Measurements from ENCODE around the gene HSPB7.
"Not testable (repeated sequence)": the region's sequence is repeated elsewhere in the genome, so short reads cannot be mapped to it uniquely, and the experiment has no call there.

HSPB7 gene
- 0 reads per million in 2 donors for total RNA-seq

GRCh38 chr1:16017461-16018303, at the start of gene HSPB7:
HSPB7 (minus strand) TSS chr1:16018043; CDS start chr1:16017963, 80 bp downstream.
- DNase-seq = no peak

GRCh38 chr1:16067127-16067768, 49.4 kb upstream of the HSPB7 start:
- DNase-seq = no peak

GRCh38 chr1:16066245-16066644, 48.4 kb upstream of the HSPB7 start:
- DNase-seq = no peak

GRCh38 chr1:16065269-16065576, 47.4 kb upstream of the HSPB7 start:
- DNase-seq = no peak

GRCh38 chr1:16064536-16065268, 46.9 kb upstream of the HSPB7 start:
- no peak for DNase-seq

- DNase-seq = no peak
Measured at GRCh38 chr1:16063921-16064320, 46.1 kb upstream of the HSPB7 start.

- no peak for DNase-seq
Measured at GRCh38 chr1:16063226-16063829, 45.5 kb upstream of the HSPB7 start.

- not testable (repeated sequence) for DNase-seq
Measured at GRCh38 chr1:16062687-16063075, 44.8 kb upstream of the HSPB7 start.

GRCh38 chr1:16061989-16062686, 44.3 kb upstream of the HSPB7 start:
- DNase-seq = not testable (repeated sequence)

GRCh38 chr1:16061266-16061665, 43.4 kb upstream of the HSPB7 start:
- DNase-seq = no peak

GRCh38 chr1:16058394-16059120, 40.7 kb upstream of the HSPB7 start:
- DNase-seq = not testable (repeated sequence)

- not testable (repeated sequence) for DNase-seq
Measured at GRCh38 chr1:16057314-16057915, 39.6 kb upstream of the HSPB7 start.

- not testable (repeated sequence) for DNase-seq
Measured at GRCh38 chr1:16056521-16056912, 38.7 kb upstream of the HSPB7 start.

GRCh38 chr1:16055613-16056520, 38.0 kb upstream of the HSPB7 start:
- no peak for DNase-seq

GRCh38 chr1:16054598-16055540, 37.0 kb upstream of the HSPB7 start:
- no peak for DNase-seq

GRCh38 chr1:16053781-16054502, 36.1 kb upstream of the HSPB7 start:
- DNase-seq = no peak

- DNase-seq = not testable (repeated sequence)
Measured at GRCh38 chr1:16051949-16052348, 34.1 kb upstream of the HSPB7 start.

GRCh38 chr1:16051039-16051438, 33.2 kb upstream of the HSPB7 start:
- no peak for DNase-seq
